SK-N-SH treated with all-trans-retinoic acid at 6 μM for 48 hours (cell line): Measurements from ENCODE around the gene URB2.

Source experiments
- ATAC-seq: fragments of 200-7000 bp; cut with Tn5 transposase; 3 replicates; pipeline ENCODE4 v1.9.1; 2020; ENCODE audit warnings: mild to moderate bottlenecking, moderate library complexity
- ARNTL ChIP-seq: fragments of 450-650 bp; formaldehyde crosslinking; IDR thresholded peaks from 2 replicates; pipeline ENCODE4 v1.5.0; 2020; ENCODE audit warnings: low read depth, mild to moderate bottlenecking, moderate library complexity, borderline replicate concordance
- BACH2 ChIP-seq: fragments of 250-450 bp; sonication (Bioruptor Pico); IDR thresholded peaks from 2 replicates; pipeline ENCODE4 v1.9.0; 2021; ENCODE audit warnings: mild to moderate bottlenecking, borderline replicate concordance
- CREB5 ChIP-seq: fragments of 250-450 bp; sonication (Bioruptor Pico); IDR thresholded peaks from 2 replicates; pipeline ENCODE4 v1.5.1; 2020; ENCODE audit warnings: low read depth, mild to moderate bottlenecking, moderate library complexity
- CSDC2 ChIP-seq: fragments of 250-450 bp; sonication (Bioruptor Pico); IDR thresholded peaks from 2 replicates; pipeline ENCODE4 v1.5.0; 2020; ENCODE audit warnings: mild to moderate bottlenecking, moderate library complexity
- CSRNP3 ChIP-seq: fragments of 250-450 bp; sonication (Bioruptor Pico); IDR thresholded peaks from 2 replicates; pipeline ENCODE4 v1.5.1; 2021; ENCODE audit warnings: mild to moderate bottlenecking, moderate library complexity
- ESRRG ChIP-seq: fragments of 250-450 bp; sonication (Bioruptor Pico); IDR thresholded peaks from 2 replicates; pipeline ENCODE4 v1.6.1; 2021; ENCODE audit warnings: mild to moderate bottlenecking
- GLIS3 ChIP-seq: fragments of 250-450 bp; sonication (Bioruptor Pico); IDR thresholded peaks from 2 replicates; pipeline ENCODE4 v1.5.0; 2020; ENCODE audit warnings: mild to moderate bottlenecking, moderate library complexity
- ISL1 ChIP-seq: fragments of 250-450 bp; sonication (Bioruptor Pico); IDR thresholded peaks from 2 replicates; pipeline ENCODE4 v2.1.2; 2022; ENCODE audit warnings: mild to moderate bottlenecking, moderate library complexity
- OSR1 ChIP-seq: fragments of 250-450 bp; sonication (Bioruptor Pico); IDR thresholded peaks from 2 replicates; pipeline ENCODE4 v1.8.0; 2022; ENCODE audit warnings: moderate library complexity, mild to moderate bottlenecking, inconsistent platforms
- PATZ1 ChIP-seq: fragments of 250-450 bp; sonication (Bioruptor Pico); IDR thresholded peaks from 2 replicates; pipeline ENCODE4 v1.8.0; 2020; ENCODE audit warnings: mild to moderate bottlenecking, moderate library complexity, borderline replicate concordance
- POU6F1 ChIP-seq: fragments of 250-450 bp; sonication (Bioruptor Pico); IDR thresholded peaks from 2 replicates; pipeline ENCODE4 v1.8.0; 2021; ENCODE audit warnings: low read depth, mild to moderate bottlenecking, moderate library complexity, borderline replicate concordance
- PPARA ChIP-seq: fragments of 250-450 bp; sonication (Bioruptor Pico); IDR thresholded peaks from 2 replicates; pipeline ENCODE4 v1.5.0; 2020; ENCODE audit warnings: mild to moderate bottlenecking, borderline replicate concordance
- RARB ChIP-seq: fragments of 250-450 bp; sonication (Bioruptor Pico); IDR thresholded peaks from 2 replicates; pipeline ENCODE4 v1.8.0; 2021; ENCODE audit warnings: mild to moderate bottlenecking, moderate library complexity
- SNAI2 ChIP-seq: fragments of 250-450 bp; sonication (Bioruptor Pico); IDR thresholded peaks from 2 replicates; pipeline ENCODE4 v1.5.0; 2020; ENCODE audit warnings: mild to moderate bottlenecking, moderate library complexity
- TCF4 ChIP-seq: fragments of 250-450 bp; sonication (Bioruptor Pico); IDR thresholded peaks from 2 replicates; pipeline ENCODE4 v1.8.0; 2021; ENCODE audit warnings: mild to moderate bottlenecking, moderate library complexity, borderline replicate concordance
- TOX ChIP-seq: fragments of 250-450 bp; sonication (Bioruptor Pico); IDR thresholded peaks from 2 replicates; pipeline ENCODE4 v1.8.0; 2021; ENCODE audit warnings: mild to moderate bottlenecking, moderate library complexity, borderline replicate concordance
- ZC3H10 ChIP-seq: fragments of 250-450 bp; sonication (Bioruptor Pico); IDR thresholded peaks from 2 replicates; pipeline ENCODE4 v1.5.1; 2021; ENCODE audit warnings: mild to moderate bottlenecking, moderate library complexity
- ZFP3 ChIP-seq: fragments of 250-450 bp; sonication (Bioruptor Pico); IDR thresholded peaks from 2 replicates; pipeline ENCODE4 v1.5.0; 2020; ENCODE audit warnings: mild to moderate bottlenecking, moderate library complexity
- ZFP30 ChIP-seq: fragments of 450-650 bp; formaldehyde crosslinking; IDR thresholded peaks from 2 replicates; pipeline ENCODE4 v1.5.0; 2022; ENCODE audit warnings: mild to moderate bottlenecking, moderate library complexity
- ZNF565 ChIP-seq: fragments of 450-650 bp; formaldehyde crosslinking; conservative IDR thresholded peaks from 2 replicates; pipeline ENCODE4 v1.5.0; 2020; ENCODE audit warnings: low read depth, mild to moderate bottlenecking, moderate library complexity
- ZNF70 ChIP-seq: fragments of 450-650 bp; formaldehyde crosslinking; IDR thresholded peaks from 2 replicates; pipeline ENCODE4 v1.5.0; 2020; ENCODE audit warnings: mild to moderate bottlenecking, moderate library complexity
- ZNF8 ChIP-seq: fragments of 450-650 bp; formaldehyde crosslinking; IDR thresholded peaks from 2 replicates; pipeline ENCODE4 v1.5.0; 2020; ENCODE audit warnings: mild to moderate bottlenecking, moderate library complexity

The URB2 gene

GRCh38 chr1:229685149-229685548, 59.1 kb downstream of the URB2 start:
- TF ChIP-seq PATZ1 (CRISPR knock-in tag): no peak
- TF ChIP-seq ZC3H10: no peak
- TF ChIP-seq BACH2 (CRISPR knock-in tag): no peak
- TF ChIP-seq ZNF70 (CRISPR knock-in tag): no peak
- TF ChIP-seq ISL1 (CRISPR knock-in tag): no peak
- no peak for TF ChIP-seq GLIS3 (CRISPR knock-in tag)
- TF ChIP-seq TOX (CRISPR knock-in tag): no peak
- no peak for TF ChIP-seq ZFP3
- no peak for TF ChIP-seq CSDC2
- TF ChIP-seq CREB5 (CRISPR knock-in tag): no peak
- TF ChIP-seq SNAI2 (CRISPR knock-in tag): no peak
- TF ChIP-seq POU6F1: no peak
- no peak for ATAC-seq

- no peak for ATAC-seq
- TF ChIP-seq ZNF70 (CRISPR knock-in tag): no peak
- no peak for TF ChIP-seq ZNF565 (CRISPR knock-in tag)
- no peak for TF ChIP-seq ISL1 (CRISPR knock-in tag)
- TF ChIP-seq BACH2 (CRISPR knock-in tag): no peak
- no peak for TF ChIP-seq PPARA (CRISPR knock-in tag)
- TF ChIP-seq ESRRG (CRISPR knock-in tag): no peak
- no peak for TF ChIP-seq ZFP30 (CRISPR knock-in tag)
- TF ChIP-seq SNAI2 (CRISPR knock-in tag): no peak
- TF ChIP-seq ARNTL (CRISPR knock-in tag): no peak
- TF ChIP-seq OSR1 (CRISPR knock-in tag): no peak
- no peak for TF ChIP-seq GLIS3 (CRISPR knock-in tag)
Measured at GRCh38 chr1:229689273-229689672, 63.2 kb downstream of the URB2 start.

- TF ChIP-seq ESRRG (CRISPR knock-in tag) (no peak), ZFP3 (no peak), CSRNP3 (CRISPR knock-in tag) (no peak), TCF4 (no peak), PPARA (CRISPR knock-in tag) (no peak), SNAI2 (CRISPR knock-in tag) (no peak), ZNF8 (no peak), RARB (CRISPR knock-in tag) (no peak)
- no peak for ATAC-seq
Measured at GRCh38 chr1:229689904-229690303, 63.9 kb downstream of the URB2 start.

GRCh38 chr1:229690662-229691061, 64.6 kb downstream of the URB2 start:
- TF ChIP-seq CREB5 (CRISPR knock-in tag) (no peak), CSDC2 (no peak), TOX (CRISPR knock-in tag) (no peak), BACH2 (CRISPR knock-in tag) (no peak), ISL1 (CRISPR knock-in tag) (no peak), CSRNP3 (CRISPR knock-in tag) (no peak), ZNF8 (no peak), ESRRG (CRISPR knock-in tag) (no peak), ZNF565 (CRISPR knock-in tag) (no peak), TCF4 (no peak)
- TF ChIP-seq, all 23 proteins: peak for 0
- ATAC-seq: no peak
